Measurements from ENCODE around the gene ZMAT3. TPM values are rescaled to one million over a fixed set of nuclear protein-coding genes. Genes with fewer than 3 reads are reported as not detected.

Gene ZMAT3
- total and polyA plus RNA-seq, 8 donors = 4.6 to 42.0 (median 5.3) TPM

DNA sequence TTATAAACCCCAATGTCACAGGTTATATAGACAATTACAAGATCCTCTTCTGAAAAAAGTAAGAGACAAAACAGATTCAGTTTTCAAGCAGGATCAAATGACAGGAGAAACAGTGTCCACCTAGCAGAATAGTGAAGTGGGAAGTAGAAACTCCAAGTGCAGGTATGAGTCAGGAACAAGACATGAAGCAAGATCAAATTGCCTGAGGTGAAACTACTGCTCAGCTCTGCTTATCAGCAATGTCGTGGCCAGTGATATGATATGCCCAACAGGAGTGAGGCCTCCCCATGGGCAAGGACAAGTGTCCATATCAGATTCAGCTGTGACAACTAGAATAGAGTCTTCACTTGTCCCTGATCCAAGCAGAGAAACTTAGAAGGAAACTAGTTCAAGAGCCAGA is 100.0 kb downstream of the ZMAT3 start:
- H3K4me1 ChIP-seq = peaks cover 0 to 9% of the 10 kb centered on the region in 2 donors
- ATAC-seq (peak; percentile 41), DNase-seq (no peak)
- no peaks in the 10 kb centered on the region for H3K36me3 ChIP-seq
- H3K9me3 ChIP-seq = peaks cover 0 to 3% of the 10 kb centered on the region in 2 donors
- H3K27me3 ChIP-seq = no peaks in the 10 kb centered on the region
- no peak overlapping the region for H3K27ac ChIP-seq
- TF ChIP-seq, protein P1, sequence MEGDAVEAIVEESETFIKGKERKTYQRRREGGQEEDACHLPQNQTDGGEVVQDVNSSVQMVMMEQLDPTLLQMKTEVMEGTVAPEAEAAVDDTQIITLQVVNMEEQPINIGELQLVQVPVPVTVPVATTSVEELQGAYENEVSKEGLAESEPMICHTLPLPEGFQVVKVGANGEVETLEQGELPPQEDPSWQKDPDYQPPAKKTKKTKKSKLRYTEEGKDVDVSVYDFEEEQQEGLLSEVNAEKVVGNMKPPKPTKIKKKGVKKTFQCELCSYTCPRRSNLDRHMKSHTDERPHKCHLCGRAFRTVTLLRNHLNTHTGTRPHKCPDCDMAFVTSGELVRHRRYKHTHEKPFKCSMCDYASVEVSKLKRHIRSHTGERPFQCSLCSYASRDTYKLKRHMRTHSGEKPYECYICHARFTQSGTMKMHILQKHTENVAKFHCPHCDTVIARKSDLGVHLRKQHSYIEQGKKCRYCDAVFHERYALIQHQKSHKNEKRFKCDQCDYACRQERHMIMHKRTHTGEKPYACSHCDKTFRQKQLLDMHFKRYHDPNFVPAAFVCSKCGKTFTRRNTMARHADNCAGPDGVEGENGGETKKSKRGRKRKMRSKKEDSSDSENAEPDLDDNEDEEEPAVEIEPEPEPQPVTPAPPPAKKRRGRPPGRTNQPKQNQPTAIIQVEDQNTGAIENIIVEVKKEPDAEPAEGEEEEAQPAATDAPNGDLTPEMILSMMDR (IDR thresholded peaks at IDR 0.05) = no peak
- intact Hi-C loops (cut with DNase I) = no loop called here
- no peak overlapping the region for H3K4me3 ChIP-seq

DNA sequence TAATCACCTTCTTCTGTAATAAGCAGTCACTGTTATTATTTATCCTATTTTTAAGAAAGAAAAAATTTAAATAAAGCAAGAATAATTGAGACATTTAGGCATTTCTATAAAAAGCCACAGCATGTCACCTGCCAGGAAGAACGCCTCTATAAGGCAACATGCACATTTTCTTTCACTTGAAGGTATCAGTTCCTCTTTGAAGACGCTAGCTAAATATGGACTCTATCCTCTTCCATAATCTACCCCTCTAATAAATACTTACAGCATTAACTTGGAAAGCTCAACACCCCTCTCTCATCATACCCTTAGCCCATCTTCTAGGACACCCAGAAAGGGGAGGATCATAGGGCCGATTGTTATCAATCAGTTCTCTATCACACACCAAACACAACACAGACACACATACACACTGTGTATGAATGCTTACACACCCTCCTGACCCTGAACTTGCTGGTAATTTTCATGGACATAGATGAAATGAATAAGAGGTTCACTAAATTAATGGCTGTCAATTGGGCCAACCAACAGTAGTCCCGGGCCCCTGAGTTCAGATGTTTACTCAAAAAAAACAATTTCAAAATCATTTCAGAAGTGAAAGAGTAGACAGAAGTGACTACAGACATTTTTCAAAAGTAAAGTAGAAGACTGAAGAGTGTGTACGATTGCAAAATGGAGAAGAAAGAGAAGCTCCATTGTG is 102.5 kb downstream of the ZMAT3 start:
- ATAC-seq (no peak), DNase-seq (no peak)
- Histone ChIP-seq H3K27me3 (no peaks in the 10 kb centered on the region), H3K4me3 (no peak overlapping the region), H3K27ac (no peak overlapping the region), H3K4me1 (peaks cover 3 to 12% of the 10 kb centered on the region in 2 donors), H3K9me3 (peaks cover 0 to 3% of the 10 kb centered on the region in 2 donors), H3K36me3 (no peaks in the 10 kb centered on the region)
- intact Hi-C loops (cut with DNase I) = loop anchor here in 1 of 2 donors (10.0 kb wide), 1 partner anchor 534 kb away; no protein-coding TSS in a partner anchor
- TF ChIP-seq, protein P1 (IDR thresholded peaks at IDR 0.05) = no peak

Other genes starting within 250 kb of the ZMAT3 start
- 10 to 100 TPM; 25.3 to 29.7 TPM for gene PIK3CA, start 76.5 kb upstream of the ZMAT3 start, total RNA-seq
- 10 to 100 TPM; 27.3 to 39.8 (median 35.4) TPM for gene PIK3CA, start 76.5 kb upstream of the ZMAT3 start, polyA plus RNA-seq (ENCODE audit: insufficient read length in 6 of 6)
- gene KCNMB3, start 179.3 kb upstream of the ZMAT3 start, total RNA-seq = 1 to 10 TPM; 1.6 to 2.0 TPM
- gene KCNMB3, start 179.3 kb upstream of the ZMAT3 start, polyA plus RNA-seq (ENCODE audit: insufficient read length in 6 of 6) = 10 to 100 TPM in 3 of 6 donors, 1 to 10 TPM in 3; 8.5 to 12.2 (median 9.8) TPM

Data from left lung (tissue), 10 donors.